ENCODE data around the gene STX17.
A peak's percentile ranks its signal among the peaks of the same experiment; 100 is the strongest.

The STX17 gene

GRCh38 chr9:99867968-99868367 lies 38.5 kb upstream of the STX17 start:
- TF ChIP-seq CTCF (IDR thresholded peaks at IDR 0.05; ENCODE audit: low read depth, low read length), result no peak
- no peak for TF ChIP-seq EZH2phosphoT487 (IDR thresholded peaks at IDR 0.05; ENCODE audit: low read depth)
- H3K9ac ChIP-seq (ENCODE audit: low read length), result no peak overlapping the region
- no peaks in the 10 kb centered on the region for H3K9me3 ChIP-seq (ENCODE audit: insufficient read depth, low read length)
- H3K79me2 ChIP-seq (ENCODE audit: low read length), result no peaks in the 10 kb centered on the region
- H4K20me1 ChIP-seq (ENCODE audit: insufficient read depth, low read length), result no peaks in the 10 kb centered on the region
- peak overlapping the region; percentile 40 for H3K27ac ChIP-seq (ENCODE audit: low read length)
- no peaks in the 10 kb centered on the region for H3K36me3 ChIP-seq (replicated peaks; ENCODE audit: low read depth, low read length)
- H2AFZ ChIP-seq (ENCODE audit: low read depth, low read length), result no peak overlapping the region
- H3K4me3 ChIP-seq (ENCODE audit: low read length), result peak overlapping the region; percentile 46
- H3K27me3 ChIP-seq (ENCODE audit: low read depth, low read length), result no peaks in the 10 kb centered on the region
- peak overlapping the region; percentile 69 for H3K4me2 ChIP-seq (ENCODE audit: low read length)
- peaks cover 28% of the 10 kb centered on the region for H3K4me1 ChIP-seq (ENCODE audit: low read length)

- H3K4me3 ChIP-seq (ENCODE audit: low read length), result peak overlapping the region; percentile 17; the same call in 1 of the 2 replicates
- H3K4me2 ChIP-seq (ENCODE audit: low read length), result peak overlapping the region; percentile 69
- no peak for TF ChIP-seq EZH2phosphoT487 (IDR thresholded peaks at IDR 0.05; ENCODE audit: low read depth)
- no peak overlapping the region for H2AFZ ChIP-seq (ENCODE audit: low read depth, low read length)
- H3K4me1 ChIP-seq (ENCODE audit: low read length), result peaks cover 28% of the 10 kb centered on the region
- peak overlapping the region; percentile 40 for H3K27ac ChIP-seq (ENCODE audit: low read length)
- no peaks in the 10 kb centered on the region for H4K20me1 ChIP-seq (ENCODE audit: insufficient read depth, low read length)
- H3K9ac ChIP-seq (ENCODE audit: low read length), result 0 out of 2 replicates have a peak overlapping the region, but pooled peaks have one; percentile 6
- H3K36me3 ChIP-seq (replicated peaks; ENCODE audit: low read depth, low read length), result no peaks in the 10 kb centered on the region
- no peaks in the 10 kb centered on the region for H3K79me2 ChIP-seq (ENCODE audit: low read length)
- no peaks in the 10 kb centered on the region for H3K9me3 ChIP-seq (ENCODE audit: insufficient read depth, low read length)
- H3K27me3 ChIP-seq (ENCODE audit: low read depth, low read length), result no peaks in the 10 kb centered on the region
These were observed 37.6 kb upstream of the STX17 start for GRCh38 chr9:99868845-99869244.

- Histone ChIP-seq H3K79me2 (ENCODE audit: low read length) (no peaks in the 10 kb centered on the region), H2AFZ (ENCODE audit: low read depth, low read length) (no peak overlapping the region), H3K9me3 (ENCODE audit: insufficient read depth, low read length) (no peaks in the 10 kb centered on the region), H3K27ac (ENCODE audit: low read length) (no peak overlapping the region), H3K27me3 (ENCODE audit: low read depth, low read length) (no peaks in the 10 kb centered on the region), H3K4me2 (ENCODE audit: low read length) (no peak overlapping the region), H3K4me3 (ENCODE audit: low read length) (no peak overlapping the region), H3K9ac (ENCODE audit: low read length) (no peak overlapping the region), H4K20me1 (ENCODE audit: insufficient read depth, low read length) (no peaks in the 10 kb centered on the region), H3K4me1 (ENCODE audit: low read length) (peaks cover 28% of the 10 kb centered on the region), H3K36me3 (replicated peaks; ENCODE audit: low read depth, low read length) (no peaks in the 10 kb centered on the region)
- no peak for TF ChIP-seq CTCF (IDR thresholded peaks at IDR 0.05; ENCODE audit: low read depth, low read length)
- no peak for TF ChIP-seq EZH2phosphoT487 (IDR thresholded peaks at IDR 0.05; ENCODE audit: low read depth)
These were observed 36.3 kb upstream of the STX17 start for GRCh38 chr9:99870126-99870525.

GRCh38 chr9:99873531-99873930 lies 32.9 kb upstream of the STX17 start:
- no peak for TF ChIP-seq CTCF (IDR thresholded peaks at IDR 0.05; ENCODE audit: low read depth, low read length)
- TF ChIP-seq EZH2phosphoT487 (IDR thresholded peaks at IDR 0.05; ENCODE audit: low read depth), result no peak
- Histone ChIP-seq H3K4me1 (ENCODE audit: low read length) (peaks cover 24% of the 10 kb centered on the region), H2AFZ (ENCODE audit: low read depth, low read length) (no peak overlapping the region), H3K9ac (ENCODE audit: low read length) (no peak overlapping the region), H3K27ac (ENCODE audit: low read length) (no peak overlapping the region), H3K36me3 (replicated peaks; ENCODE audit: low read depth, low read length) (peaks cover 2% of the 10 kb centered on the region), H3K79me2 (ENCODE audit: low read length) (no peaks in the 10 kb centered on the region), H4K20me1 (ENCODE audit: insufficient read depth, low read length) (no peaks in the 10 kb centered on the region), H3K4me2 (ENCODE audit: low read length) (no peak overlapping the region), H3K27me3 (ENCODE audit: low read depth, low read length) (no peaks in the 10 kb centered on the region), H3K9me3 (ENCODE audit: insufficient read depth, low read length) (no peaks in the 10 kb centered on the region), H3K4me3 (ENCODE audit: low read length) (no peak overlapping the region)
